Thyroid gland (tissue), 4 donors: ENCODE measurements around the gene GALNT14. TPM values are rescaled to one million over a fixed set of nuclear protein-coding genes. Genes with fewer than 3 reads are reported as not detected.

Experiments used
- DNase-seq, 2 donors: peaks; one replicate each; pipeline ENCODE4 v3.0.0-alpha.2; 2019
- H3K27ac ChIP-seq, 3 donors: fragments of 200-600 bp; sonication (generic); 1 replicate in 2 of 3; 2 replicates in 1 of 3; pipeline ENCODE4 v1.5.1; 2016 to 2019; ENCODE audit warnings: mild to moderate bottlenecking in 1 of 3, moderate library complexity in 1 of 3
- H3K27me3 ChIP-seq: fragments of 200-600 bp; sonication (generic); one replicate; pipeline ENCODE4 v1.5.1; 2019
- H3K36me3 ChIP-seq, 2 donors: fragments of 200-600 bp; sonication (generic); one replicate each; pipeline ENCODE4 v1.5.1; 2016 to 2019
- H3K4me1 ChIP-seq, 2 donors: fragments of 200-600 bp; sonication (generic); one replicate each; pipeline ENCODE4 v1.5.1; 2017 to 2019
- H3K4me3 ChIP-seq, 3 donors: fragments of 200-600 bp; sonication (generic); replicated peaks in 1 of 3; 1 replicate in 2 of 3; 2 replicates in 1 of 3; pipeline ENCODE4 v1.5.1; 2016; ENCODE audit warnings: mild to moderate bottlenecking in 1 of 3
- H3K9me3 ChIP-seq: fragments of 200-600 bp; sonication (generic); one replicate; pipeline ENCODE4 v1.5.1; 2017
- POLR2A ChIP-seq, 2 donors: fragments of 450-650 bp; IDR thresholded peaks; one replicate each; pipeline ENCODE4 v1.6.1; 2017; ENCODE audit warnings: antibody characterized with exemption in 2 of 2, mild to moderate bottlenecking in 2 of 2, moderate library complexity in 1 of 2
- WGBS, 2 donors: methylation state at CpG; one replicate each; pipeline ENCODE4 v1.1.5; 2017; 5-methylcytosine and 5-hydroxymethylcytosine counted together
- intact Hi-C: fragments of 100-400 bp; cut with DNase I; formaldehyde crosslinking; loops from one replicate; pipeline ENCODE4 v1.15.1; 2023
- total RNA-seq, 4 donors: library from RNA; depleted of rRNA; stranded (reverse); fragments of >200 nt; gene quantifications; one replicate each; pipeline ENCODE4 v1.2.3, GENCODE V29; 2016
- TF ChIP-seq, protein P1 (sequence below), 6 experiments: fragments of 200-600 bp in 3 of 6; fragments of 450-650 bp in 3 of 6; sonication (generic) in 3 of 6; IDR thresholded peaks; one replicate each; pipeline ENCODE4 v1.5.1; 2016 to 2019; ENCODE audit warnings: antibody characterized with exemption in 6 of 6, mild to moderate bottlenecking in 2 of 6, inconsistent platforms in 1 of 6, moderate library complexity in 1 of 6

GALNT14 gene
- total RNA-seq, 4 donors from 2014 or later: 0.54 to 5.1 (median 1.1) TPM

DNA sequence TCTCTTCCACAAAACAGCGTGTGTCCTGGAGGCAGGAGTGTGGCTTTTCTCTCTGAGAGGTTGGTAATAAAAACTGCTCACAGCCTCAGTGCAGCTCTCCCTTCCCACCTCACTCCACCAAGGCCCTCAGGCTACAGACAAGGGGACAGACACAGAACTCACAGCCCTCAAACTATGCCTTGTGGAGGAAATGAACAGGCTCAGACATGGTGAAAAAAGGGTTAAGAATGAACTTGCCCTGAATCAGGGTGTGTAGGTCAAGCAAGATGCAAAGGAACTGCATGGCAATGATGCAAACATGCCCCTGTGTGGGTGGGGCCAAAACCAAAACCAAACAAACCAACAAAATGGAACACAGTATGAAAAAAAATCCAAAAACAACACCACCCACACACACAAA, 125.8 kb downstream of the GALNT14 start:
- intact Hi-C loops: no loop called here
- Histone ChIP-seq H3K9me3 (no peaks in the 10 kb centered on the region), H3K27me3 (no peaks in the 10 kb centered on the region), H3K36me3 (no peaks in the 10 kb centered on the region), H3K4me3 (no peak overlapping the region), H3K4me1 (no peaks in the 10 kb centered on the region), H3K27ac (no peak overlapping the region)
- WGBS, 2 donors: 55 to 64% methylated on average over 1 of the region's 1 CpG
- no peak for DNase-seq
- no peak for TF ChIP-seq POLR2A (IDR thresholded peaks at IDR 0.05)
- TF ChIP-seq, protein P1, sequence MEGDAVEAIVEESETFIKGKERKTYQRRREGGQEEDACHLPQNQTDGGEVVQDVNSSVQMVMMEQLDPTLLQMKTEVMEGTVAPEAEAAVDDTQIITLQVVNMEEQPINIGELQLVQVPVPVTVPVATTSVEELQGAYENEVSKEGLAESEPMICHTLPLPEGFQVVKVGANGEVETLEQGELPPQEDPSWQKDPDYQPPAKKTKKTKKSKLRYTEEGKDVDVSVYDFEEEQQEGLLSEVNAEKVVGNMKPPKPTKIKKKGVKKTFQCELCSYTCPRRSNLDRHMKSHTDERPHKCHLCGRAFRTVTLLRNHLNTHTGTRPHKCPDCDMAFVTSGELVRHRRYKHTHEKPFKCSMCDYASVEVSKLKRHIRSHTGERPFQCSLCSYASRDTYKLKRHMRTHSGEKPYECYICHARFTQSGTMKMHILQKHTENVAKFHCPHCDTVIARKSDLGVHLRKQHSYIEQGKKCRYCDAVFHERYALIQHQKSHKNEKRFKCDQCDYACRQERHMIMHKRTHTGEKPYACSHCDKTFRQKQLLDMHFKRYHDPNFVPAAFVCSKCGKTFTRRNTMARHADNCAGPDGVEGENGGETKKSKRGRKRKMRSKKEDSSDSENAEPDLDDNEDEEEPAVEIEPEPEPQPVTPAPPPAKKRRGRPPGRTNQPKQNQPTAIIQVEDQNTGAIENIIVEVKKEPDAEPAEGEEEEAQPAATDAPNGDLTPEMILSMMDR (IDR thresholded peaks at IDR 0.05): no peak

- intact Hi-C loops: no loop called here
- no peak for DNase-seq
- Histone ChIP-seq H3K9me3 (no peaks in the 10 kb centered on the region), H3K27ac (no peak overlapping the region), H3K4me1 (no peaks in the 10 kb centered on the region), H3K4me3 (no peak overlapping the region), H3K36me3 (no peaks in the 10 kb centered on the region), H3K27me3 (no peaks in the 10 kb centered on the region)
- 69 to 72% methylated on average over 6 of the region's 6 CpGs for WGBS, 2 donors
- TF ChIP-seq, protein P1 (IDR thresholded peaks at IDR 0.05): no peak
- TF ChIP-seq POLR2A (IDR thresholded peaks at IDR 0.05): no peak
Observed at GRCh38 chr2:31011587-31011986, 126.7 kb downstream of the GALNT14 start.

DNA sequence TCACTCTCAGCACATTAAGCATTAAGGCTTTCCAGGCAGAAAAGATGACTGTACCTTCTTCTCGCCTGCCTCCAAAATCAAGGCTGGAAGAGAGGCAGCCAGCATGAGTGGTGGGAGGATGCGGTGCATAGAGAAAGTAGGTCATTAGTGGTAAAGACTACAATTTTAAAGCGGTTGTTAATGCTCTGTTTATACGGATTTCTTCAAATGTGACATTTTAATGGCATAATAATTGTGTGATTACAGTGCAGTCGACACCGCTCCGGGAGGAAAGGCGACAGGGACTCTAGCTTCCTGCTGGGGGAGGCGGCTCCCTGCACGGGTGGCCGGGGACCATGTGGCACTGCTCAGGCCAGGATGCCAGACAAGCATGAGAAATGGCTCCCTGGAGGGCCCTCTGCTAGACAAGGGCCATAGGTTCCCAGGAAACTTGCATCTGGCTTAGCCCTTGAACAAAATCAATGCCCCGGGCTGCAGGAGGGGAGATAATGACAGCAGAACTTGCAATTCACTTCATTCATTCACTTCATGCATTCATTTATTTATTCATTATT, 129.6 kb downstream of the GALNT14 start:
- no peak for DNase-seq
- TF ChIP-seq, protein P1 (IDR thresholded peaks at IDR 0.05): no peak
- TF ChIP-seq POLR2A (IDR thresholded peaks at IDR 0.05): no peak
- no peaks in the 10 kb centered on the region for H3K27me3 ChIP-seq
- H3K9me3 ChIP-seq: no peaks in the 10 kb centered on the region
- no peak overlapping the region for H3K27ac ChIP-seq
- intact Hi-C loops: no loop called here
- H3K4me3 ChIP-seq: no peak overlapping the region
- no peaks in the 10 kb centered on the region for H3K4me1 ChIP-seq
- 54 to 61% methylated on average over 12 of the region's 12 CpGs for WGBS, 2 donors
- no peaks in the 10 kb centered on the region for H3K36me3 ChIP-seq

DNA sequence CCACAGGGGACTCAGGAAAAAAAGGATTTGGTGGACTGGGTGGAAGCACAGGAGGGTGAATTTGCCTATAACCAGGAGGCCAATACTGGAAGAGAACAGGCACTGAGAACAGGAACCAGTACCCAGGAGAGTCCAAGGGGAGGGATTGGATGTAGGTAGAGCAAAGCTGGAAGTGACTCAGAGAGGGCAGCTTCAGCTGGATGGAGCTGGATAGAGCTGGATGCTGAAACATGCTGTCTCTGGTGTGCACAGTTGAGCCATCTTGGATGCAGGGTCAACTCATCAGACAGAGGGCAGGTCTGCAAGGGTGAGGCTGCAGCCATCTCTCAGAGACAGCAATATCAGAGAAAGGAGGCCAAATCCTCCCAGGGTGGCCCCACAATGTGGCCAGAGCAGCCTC, 134.0 kb downstream of the GALNT14 start:
- TF ChIP-seq POLR2A (IDR thresholded peaks at IDR 0.05): no peak
- TF ChIP-seq, protein P1 (IDR thresholded peaks at IDR 0.05): no peak
- H3K4me3 ChIP-seq: no peak overlapping the region
- no peaks in the 10 kb centered on the region for H3K9me3 ChIP-seq
- DNase-seq: no peak
- no peak overlapping the region for H3K27ac ChIP-seq
- H3K27me3 ChIP-seq: no peaks in the 10 kb centered on the region
- H3K4me1 ChIP-seq: no peaks in the 10 kb centered on the region
- intact Hi-C loops: no loop called here
- H3K36me3 ChIP-seq: no peaks in the 10 kb centered on the region

DNA sequence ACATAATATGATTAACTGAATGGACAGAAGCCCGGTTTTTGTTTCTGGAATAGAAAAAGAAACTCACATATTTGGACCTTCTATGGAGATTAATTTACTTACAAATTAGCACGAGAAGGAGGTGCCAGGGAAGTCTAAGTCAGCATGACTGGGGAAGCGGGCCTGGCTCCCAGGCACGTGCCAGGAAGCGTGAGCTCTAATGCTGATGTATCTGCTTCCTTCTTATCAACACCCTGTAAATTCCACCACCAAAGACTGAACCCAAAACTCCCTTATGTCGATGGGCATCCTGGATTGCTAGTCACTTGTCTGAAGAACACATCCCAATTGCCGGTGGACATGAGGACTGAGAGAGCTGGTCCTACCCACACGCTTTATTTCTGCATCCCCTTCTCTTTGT, 134.5 kb downstream of the GALNT14 start:
- TF ChIP-seq POLR2A (IDR thresholded peaks at IDR 0.05): no peak
- TF ChIP-seq, protein P1 (IDR thresholded peaks at IDR 0.05): no peak
- no peaks in the 10 kb centered on the region for H3K36me3 ChIP-seq
- H3K4me3 ChIP-seq: no peak overlapping the region
- no peaks in the 10 kb centered on the region for H3K9me3 ChIP-seq
- no peaks in the 10 kb centered on the region for H3K27me3 ChIP-seq
- no peak for DNase-seq
- WGBS, 2 donors: 66 to 75% methylated on average over 8 of the region's 8 CpGs
- H3K27ac ChIP-seq: no peak overlapping the region
- intact Hi-C loops: no loop called here
- no peaks in the 10 kb centered on the region for H3K4me1 ChIP-seq
